Ovary (tissue), 3 donors: ENCODE data around the gene RASAL2.

Source experiments
- CTCF ChIP-seq, 3 donors: fragments of 450-650 bp in 2 of 3; fragments of 200-600 bp in 1 of 3; IDR thresholded peaks; one replicate each; pipeline versions ENCODE4 v1.5.1 to v1.8.0; 2016 to 2022; ENCODE audit warnings: antibody characterized with exemption in 3 of 3, mild to moderate bottlenecking in 1 of 3
- EP300 ChIP-seq: sonication (generic); formaldehyde crosslinking; IDR thresholded peaks from one replicate; pipeline ENCODE4 v1.6.1; 2017; ENCODE audit warnings: antibody characterized with exemption
- POLR2A ChIP-seq: fragments of 450-650 bp; IDR thresholded peaks from one replicate; pipeline ENCODE4 v1.6.1; 2017; ENCODE audit warnings: antibody characterized with exemption, mild to moderate bottlenecking, moderate library complexity
- donor health status: DM: no; HTN: no; CAD: no.

GRCh38 chr1:178098262-178098661 lies 4.4 kb downstream of the RASAL2 start:
- TF ChIP-seq CTCF (IDR thresholded peaks at IDR 0.05), result no peak
- TF ChIP-seq POLR2A, result no peak
- TF ChIP-seq EP300, result no peak
